Measurements from ENCODE around the gene LOXHD1. TPM values are rescaled to one million over a fixed set of nuclear protein-coding genes. Genes with fewer than 3 reads are reported as not detected.

The LOXHD1 gene
- total and polyA plus RNA-seq, 2 of the 4 experiments (the other 2 are of a cell fraction): not detected

DNA sequence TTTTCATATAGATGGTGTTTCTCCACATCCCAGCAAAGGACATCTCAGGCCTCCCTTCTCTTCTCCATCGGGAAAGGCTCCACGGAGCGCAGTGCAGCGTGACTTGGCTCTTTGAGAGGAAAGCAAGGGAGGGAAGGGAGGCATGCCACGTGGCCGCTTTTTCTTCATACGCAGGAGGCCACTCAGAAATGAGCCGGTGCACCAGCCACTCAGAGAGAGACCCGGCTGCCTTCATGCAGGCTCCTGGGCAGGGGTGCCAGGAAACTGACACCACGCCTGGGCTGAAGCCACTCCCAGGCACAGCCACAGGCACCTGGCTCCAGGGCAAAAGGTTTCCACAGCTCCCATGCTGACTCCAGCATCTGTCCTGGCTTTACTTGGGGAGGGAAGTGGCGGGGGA is 11.1 kb upstream of the LOXHD1 start:
- H3K56ac ChIP-seq (ENCODE audit: extremely low read depth, insufficient read depth, low read length): no peak overlapping the region
- H4K20me1 ChIP-seq (ENCODE audit: insufficient read depth, low read length): no peaks in the 10 kb centered on the region
- WGBS, 2 experiments (ENCODE audit: extremely low coverage in 2 of 2, insufficient read length in 1 of 2): 60% methylated on average over 1 of the region's 11 CpGs; no CpG with 5 or more reads in 1 of the 2 experiments
- DNase-seq: no peak
- no peak overlapping the region for H4K8ac ChIP-seq (ENCODE audit: low read depth in 2 of 2, low read length in 2 of 2)
- H2BK20ac ChIP-seq (ENCODE audit: low read depth, low read length): no peak overlapping the region
- ChIA-PET CTCF (no interaction called here), POLR2A (ENCODE audit: unreplicated experiment) (no interaction called here)
- no peak overlapping the region for H3K4me2 ChIP-seq (ENCODE audit: low read depth, low read length)
- H2AK5ac ChIP-seq (ENCODE audit: low read depth, low read length): no peak overlapping the region
- TF ChIP-seq FOS (IDR thresholded peaks at IDR 0.05; ENCODE audit: low read depth, low read length) (no peak), RCOR1 (IDR thresholded peaks at IDR 0.05; ENCODE audit: insufficient replicate concordance, low read length) (no peak), MXI1 (IDR thresholded peaks at IDR 0.05; ENCODE audit: borderline replicate concordance, low read depth, low read length) (no peak), RAD21 (IDR thresholded peaks at IDR 0.05; ENCODE audit: low read length) (no peak), CEBPB (IDR thresholded peaks at IDR 0.05; ENCODE audit: low read depth, low read length) (no peak)
- no peak overlapping the region for H3K4ac ChIP-seq (ENCODE audit: low read depth, low read length)
- dilution Hi-C loops (cut with HindIII; ENCODE audit: low sequenced_read_pairs, unreplicated experiment) (no loop called here), in situ Hi-C loops (cut with MboI; ENCODE audit: low sequenced_read_pairs) (loop anchor here (25.0 kb wide), 1 partner anchor 1006 kb away; no protein-coding TSS in a partner anchor), intact Hi-C loops (cut with micrococcal nuclease) (no loop called here)
- H3K27ac ChIP-seq (ENCODE audit: insufficient read depth, low read length): no peak overlapping the region
- ATAC-seq (ENCODE audit: low read depth): no peak
- H3K14ac ChIP-seq (replicated peaks; ENCODE audit: low read depth, low read length): no peak overlapping the region
- H3K4me1 ChIP-seq (ENCODE audit: control insufficient read depth, insufficient read depth, low read length): no peaks in the 10 kb centered on the region
- no peaks in the 10 kb centered on the region for H3K36me3 ChIP-seq (ENCODE audit: control insufficient read depth, insufficient read depth, low read length)
- H3K23ac ChIP-seq (ENCODE audit: low read depth, low read length): no peak overlapping the region
- no peaks in the 10 kb centered on the region for H3K9me3 ChIP-seq (ENCODE audit: control insufficient read depth, insufficient read depth, low read length)
- no peak overlapping the region for H2BK5ac ChIP-seq (ENCODE audit: low read depth, low read length, poor library complexity, severe bottlenecking)
- no peaks in the 10 kb centered on the region for H3K79me1 ChIP-seq (ENCODE audit: low read depth in 1 of 2, low read length in 2 of 2)
- BruUV-seq (replicated peaks): no TSS peak
- H2BK120ac ChIP-seq (ENCODE audit: low read depth, low read length): no peak overlapping the region
- H2AK9ac ChIP-seq (replicated peaks; ENCODE audit: low read depth, low read length, poor library complexity): no peak overlapping the region
- H3K18ac ChIP-seq (ENCODE audit: low read depth, low read length): no peak overlapping the region
- no peak overlapping the region for H2BK15ac ChIP-seq (ENCODE audit: low read depth, low read length)
- H4K5ac ChIP-seq (ENCODE audit: low read depth, low read length): no peak overlapping the region
- no peak overlapping the region for H3K9ac ChIP-seq (ENCODE audit: low read depth, low read length)
- H4K91ac ChIP-seq (ENCODE audit: insufficient read depth, low read depth, low read length): no peak overlapping the region
- H2AFZ ChIP-seq (replicated peaks; ENCODE audit: low read length, poor library complexity): no peak overlapping the region
- H3K4me3 ChIP-seq (ENCODE audit: insufficient read depth, low read depth, low read length): no peak overlapping the region
- peaks cover 12% of the 10 kb centered on the region for H3K27me3 ChIP-seq (ENCODE audit: control insufficient read depth, insufficient read depth, low read length)
- H3K9me1 ChIP-seq (ENCODE audit: insufficient read depth, low read length): no peaks in the 10 kb centered on the region
